Central memory CD8-positive, alpha-beta T cell (primary cell): ENCODE data around the gene CLIP2.

Source experiments
- ATAC-seq: fragments of 150-1000 bp; cut with Tn5 transposase; replicated peaks from 2 replicates; pipeline ENCODE4 v1.10.0; 2022; ENCODE audit warnings: mild to moderate bottlenecking, moderate FRiP score, moderate number of reproducible peaks; ENCODE audit not compliant: poor library complexity, severe bottlenecking; ENCODE audit errors: extremely low read depth
- DNase-seq, 2 donors: peaks; one replicate each; pipeline ENCODE4 v3.0.0; 2021; ENCODE audit warnings: low spot score in 2 of 2
- H3K27ac Mint-ChIP-seq: one replicate; pipeline ENCODE4 v1.8.0; 2022; ENCODE audit warnings: low read depth, mild to moderate bottlenecking, moderate library complexity, mixed read lengths
- H3K27me3 Mint-ChIP-seq: one replicate; pipeline ENCODE4 v1.8.0; 2022; ENCODE audit warnings: mixed read lengths
- H3K36me3 Mint-ChIP-seq: one replicate; pipeline ENCODE4 v1.8.0; 2022; ENCODE audit warnings: mild to moderate bottlenecking, moderate library complexity, mixed read lengths; ENCODE audit not compliant: insufficient read depth
- H3K4me1 Mint-ChIP-seq: one replicate; pipeline ENCODE4 v1.8.0; 2022; ENCODE audit warnings: mixed read lengths
- H3K4me3 Mint-ChIP-seq: one replicate; pipeline ENCODE4 v1.8.0; 2022; ENCODE audit warnings: mild to moderate bottlenecking, moderate library complexity, mixed read lengths
- H3K9me3 Mint-ChIP-seq: one replicate; pipeline ENCODE4 v1.8.0; 2022; ENCODE audit warnings: mixed read lengths

Gene CLIP2

DNA sequence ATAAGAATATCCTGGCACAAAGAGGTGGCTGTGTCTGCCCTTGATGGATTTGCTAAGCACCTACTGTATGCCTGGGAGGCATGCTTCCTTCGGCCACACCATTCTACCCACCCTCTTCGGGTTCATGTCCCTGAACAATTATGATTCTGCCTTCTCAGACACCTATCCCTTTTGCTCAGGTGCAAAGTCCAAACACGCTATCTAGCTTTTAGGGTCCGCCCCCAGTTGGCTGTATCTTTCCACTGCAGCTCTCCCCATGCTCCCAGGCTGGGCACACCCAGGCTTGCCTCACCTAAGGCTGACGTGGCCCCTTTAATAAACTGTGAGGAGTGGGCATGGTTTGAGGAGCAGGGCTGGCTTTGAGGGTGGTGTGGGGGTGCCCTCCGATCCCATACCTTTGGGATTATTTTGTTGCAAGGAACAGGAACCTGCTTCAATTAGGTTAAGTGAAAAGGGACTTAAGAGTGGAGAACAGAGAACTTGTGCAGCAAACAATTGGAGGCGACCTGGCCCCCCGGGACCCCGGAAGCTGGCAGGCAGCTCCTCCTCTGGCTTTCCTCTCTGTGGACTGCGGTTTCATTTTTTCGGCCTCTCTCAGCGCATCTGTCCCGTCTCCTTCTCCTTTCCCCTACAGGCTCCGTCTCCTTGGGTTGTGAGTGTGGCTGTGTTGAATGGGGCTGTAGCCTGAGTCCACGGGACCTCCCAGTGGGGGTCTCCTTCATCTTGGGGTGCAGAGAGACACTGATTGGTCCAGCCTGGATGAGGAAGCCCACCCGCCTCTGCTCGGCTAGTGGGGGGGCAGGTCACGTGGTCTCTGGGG is 3.8 kb downstream of the CLIP2 start:
- Mint-ChIP-seq H3K4me1 (peaks cover 29% of the 10 kb centered on the region), H3K9me3 (no peaks in the 10 kb centered on the region), H3K4me3 (no peak overlapping the region), H3K27me3 (no peaks in the 10 kb centered on the region), H3K36me3 (no peaks in the 10 kb centered on the region), H3K27ac (no peak overlapping the region)
- DNase-seq (no peak), ATAC-seq (no peak)

DNA sequence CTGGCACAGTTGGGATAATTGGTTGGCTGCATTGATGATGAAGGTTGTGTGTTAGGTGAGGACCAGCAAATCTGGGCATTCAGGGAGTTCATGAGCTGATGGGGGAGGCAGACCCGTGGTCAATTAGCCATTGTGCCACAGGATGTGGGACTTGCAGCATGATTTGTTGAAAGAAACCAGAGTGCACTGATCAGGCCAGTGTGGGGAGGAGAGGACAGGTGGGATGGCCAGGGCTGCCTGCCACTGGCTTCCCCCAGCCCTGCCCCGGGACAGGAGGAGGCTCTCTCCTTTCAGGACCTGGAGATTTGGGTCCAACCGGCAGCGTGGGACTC is 4.3 kb downstream of the CLIP2 start:
- Mint-ChIP-seq H3K36me3 (no peaks in the 10 kb centered on the region), H3K4me3 (no peak overlapping the region), H3K27me3 (no peaks in the 10 kb centered on the region), H3K27ac (no peak overlapping the region), H3K9me3 (no peaks in the 10 kb centered on the region), H3K4me1 (peaks cover 23% of the 10 kb centered on the region)
- ATAC-seq (no peak), DNase-seq (no peak)

DNA sequence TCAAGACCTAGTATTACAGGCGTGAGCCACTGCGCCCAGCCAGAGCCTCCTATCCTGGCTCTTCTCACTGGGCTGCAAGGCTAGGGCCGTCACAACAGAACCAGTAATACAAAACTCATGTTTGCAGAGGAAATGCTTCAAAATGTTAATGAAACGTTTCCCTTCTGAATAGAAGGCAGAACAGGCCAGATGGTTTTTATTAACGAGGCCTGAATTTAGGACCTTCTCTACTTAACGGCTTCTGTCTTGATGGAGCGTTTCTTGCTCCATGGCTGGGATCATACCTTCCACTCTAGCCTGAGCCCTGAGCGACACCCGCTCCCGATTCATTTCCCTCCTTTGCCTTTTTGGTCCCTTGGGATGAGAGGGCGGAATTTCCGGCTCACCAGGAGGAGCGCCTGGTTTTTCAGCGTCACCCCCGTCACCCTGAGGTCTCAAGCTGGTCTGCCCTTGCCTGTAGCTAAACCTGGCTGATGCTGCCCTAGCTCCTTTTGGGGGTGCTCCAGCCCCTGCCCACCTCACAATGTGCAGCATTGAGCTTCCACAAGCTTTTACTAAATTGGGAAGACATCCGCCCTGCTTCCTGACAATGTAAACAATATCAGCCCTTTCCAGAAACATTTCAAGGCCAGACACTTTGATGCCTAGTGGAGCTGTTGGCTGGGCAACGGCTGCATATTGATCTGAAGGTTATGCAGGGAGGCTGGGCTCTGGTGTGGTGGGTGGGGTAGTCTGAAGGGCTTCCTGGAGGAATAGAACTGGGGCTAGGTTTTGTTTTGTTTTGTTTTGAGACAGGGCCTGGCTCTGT is 5.2 kb downstream of the CLIP2 start:
- DNase-seq (no peak), ATAC-seq (no peak)
- no peaks in the 10 kb centered on the region for H3K36me3 Mint-ChIP-seq
- peaks cover 17% of the 10 kb centered on the region for H3K4me1 Mint-ChIP-seq
- no peaks in the 10 kb centered on the region for H3K27me3 Mint-ChIP-seq
- no peak overlapping the region for H3K4me3 Mint-ChIP-seq
- no peaks in the 10 kb centered on the region for H3K9me3 Mint-ChIP-seq
- no peak overlapping the region for H3K27ac Mint-ChIP-seq

DNA sequence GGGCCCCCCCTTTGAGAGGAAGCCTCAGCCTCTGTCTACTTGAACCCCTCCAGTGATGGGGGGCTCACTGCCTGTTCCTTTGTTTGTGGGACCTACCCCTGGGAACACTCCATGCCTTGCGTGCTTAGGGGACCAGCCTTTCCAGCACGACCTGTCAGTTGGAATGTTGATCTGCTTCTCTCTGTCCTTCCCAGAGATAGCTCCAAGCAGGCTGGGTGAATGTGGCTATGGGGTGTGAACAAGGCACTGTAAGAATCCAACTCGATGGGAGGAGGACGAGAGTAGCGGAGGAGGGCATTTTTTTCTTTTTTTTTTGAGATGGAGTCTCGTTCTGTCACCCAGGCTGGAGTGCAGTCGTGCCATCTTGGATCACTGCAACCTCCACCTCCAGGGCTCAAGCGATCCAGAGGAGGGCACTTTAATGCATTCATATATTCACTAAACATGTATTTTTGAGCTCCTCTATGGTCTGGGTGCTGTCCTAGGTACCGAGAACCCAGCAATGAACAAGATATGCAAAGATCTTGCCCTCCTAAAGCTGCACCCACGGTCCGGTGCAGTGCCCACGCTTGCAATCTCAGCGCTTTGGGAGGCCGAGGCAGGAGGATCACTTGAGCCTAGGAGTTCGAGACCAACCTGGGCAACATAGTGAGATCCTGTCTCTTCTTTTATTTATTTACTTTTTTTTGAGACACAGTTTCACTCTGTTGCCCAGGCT is 8.5 kb downstream of the CLIP2 start:
- H3K27ac Mint-ChIP-seq, result no peak overlapping the region

DNA sequence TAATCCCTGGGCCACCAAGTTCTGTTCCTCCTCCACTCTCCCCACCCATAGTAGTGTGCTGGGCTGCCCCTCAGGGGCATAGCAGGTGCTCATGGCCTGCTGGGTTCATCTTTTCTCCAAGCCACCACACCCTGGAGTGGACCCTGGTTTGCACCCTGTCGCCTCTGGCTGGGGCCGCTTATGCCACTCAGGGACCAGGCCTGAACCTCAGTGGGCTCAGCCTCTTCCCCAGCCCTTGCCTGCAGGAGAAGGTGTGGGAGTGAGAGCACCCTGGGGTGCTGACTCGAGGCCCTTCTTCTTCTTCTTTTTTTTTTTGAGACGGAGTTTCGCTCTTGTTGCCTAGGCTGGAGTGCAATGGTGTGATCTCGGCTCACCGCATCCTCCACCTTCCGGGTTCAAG is 10.2 kb downstream of the CLIP2 start:
- H3K27me3 Mint-ChIP-seq, result no peaks in the 10 kb centered on the region
- ATAC-seq (no peak), DNase-seq (no peak)
- H3K27ac Mint-ChIP-seq, result no peak overlapping the region
- no peak overlapping the region for H3K4me3 Mint-ChIP-seq
- H3K36me3 Mint-ChIP-seq, result no peaks in the 10 kb centered on the region
- H3K4me1 Mint-ChIP-seq, result no peaks in the 10 kb centered on the region
- H3K9me3 Mint-ChIP-seq, result no peaks in the 10 kb centered on the region

More for the DNA sequence above, 8.5 kb downstream of the CLIP2 start:
- Mint-ChIP-seq H3K36me3 (no peaks in the 10 kb centered on the region), H3K27me3 (no peaks in the 10 kb centered on the region), H3K4me1 (peaks cover 9% of the 10 kb centered on the region), H3K9me3 (no peaks in the 10 kb centered on the region), H3K4me3 (no peak overlapping the region)
- ATAC-seq (no peak), DNase-seq (no peak)

DNA sequence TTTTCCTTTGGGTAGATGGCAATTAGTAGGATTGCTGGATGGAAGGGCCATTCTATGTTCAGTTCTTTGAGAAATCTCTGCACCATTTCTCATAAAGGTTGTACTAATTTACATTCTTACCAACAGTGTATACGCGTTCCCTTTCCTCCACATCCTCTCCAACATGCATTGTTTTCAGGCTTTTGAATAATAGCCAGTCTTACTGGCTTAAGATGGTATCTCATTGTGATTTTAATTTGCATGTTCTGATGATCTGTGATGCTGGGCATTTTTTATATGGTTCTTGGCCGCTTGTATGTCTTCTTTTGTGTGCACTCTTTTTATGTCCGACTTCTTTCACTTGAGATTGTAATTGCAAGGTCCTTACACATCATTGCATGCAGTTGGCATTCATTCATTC is 11.7 kb downstream of the CLIP2 start:
- DNase-seq, result no peak
- Mint-ChIP-seq H3K4me3 (no peak overlapping the region), H3K36me3 (no peaks in the 10 kb centered on the region), H3K4me1 (peaks cover 2% of the 10 kb centered on the region), H3K27me3 (peaks cover 2% of the 10 kb centered on the region), H3K9me3 (no peaks in the 10 kb centered on the region), H3K27ac (no peak overlapping the region)
- no peak for ATAC-seq

DNA sequence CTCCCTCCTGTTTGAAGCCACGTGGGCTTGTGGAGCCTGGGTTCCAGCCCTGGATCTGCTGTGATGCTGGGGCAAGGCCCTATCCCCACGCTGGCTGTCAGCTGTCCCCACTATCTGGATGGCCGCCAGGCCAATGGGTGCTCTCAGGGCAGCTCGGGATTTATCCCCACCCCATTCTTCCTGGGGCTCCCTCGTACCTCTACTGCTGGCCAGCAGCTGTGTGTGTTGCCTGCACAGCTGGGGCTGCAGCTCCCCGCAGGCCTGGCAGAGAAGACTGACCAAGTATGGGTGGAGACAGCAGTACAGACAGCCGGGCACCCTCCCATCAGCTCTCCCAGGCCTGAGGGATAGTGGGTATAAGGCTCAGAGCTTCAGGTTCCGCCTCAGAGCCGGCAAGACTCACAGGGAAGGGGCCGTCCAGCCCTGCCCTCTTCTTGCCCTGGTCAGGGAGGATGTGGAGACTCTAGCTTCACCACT is 13.6 kb downstream of the CLIP2 start:
- no peaks in the 10 kb centered on the region for H3K9me3 Mint-ChIP-seq
- H3K27me3 Mint-ChIP-seq, result peaks cover 20% of the 10 kb centered on the region

DNA sequence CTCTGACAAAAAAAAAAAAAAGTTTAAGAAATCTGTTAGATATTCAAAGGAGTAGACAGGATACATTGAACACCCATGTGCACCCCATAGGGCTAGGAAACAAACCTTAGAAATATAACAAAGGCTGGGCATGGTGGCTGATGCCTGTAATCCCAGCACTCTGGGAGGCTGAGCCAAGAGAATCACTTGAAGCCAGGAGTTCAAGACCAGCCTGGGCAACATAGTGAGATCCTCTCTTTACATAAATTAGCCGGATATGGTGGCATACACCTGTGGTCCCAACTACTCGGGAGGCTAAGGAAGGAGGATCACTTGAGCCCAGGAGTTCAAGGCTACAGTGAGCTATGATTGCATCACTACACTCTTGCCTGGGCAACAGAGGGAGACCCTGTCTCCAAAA is 15.3 kb downstream of the CLIP2 start:
- Mint-ChIP-seq H3K4me3 (no peak overlapping the region), H3K27me3 (peaks cover 25% of the 10 kb centered on the region), H3K36me3 (no peaks in the 10 kb centered on the region), H3K27ac (no peak overlapping the region), H3K9me3 (no peaks in the 10 kb centered on the region), H3K4me1 (peaks cover 21% of the 10 kb centered on the region)
- DNase-seq, result no peak
- no peak for ATAC-seq

More for the DNA sequence above, 13.6 kb downstream of the CLIP2 start:
- H3K36me3 Mint-ChIP-seq, result no peaks in the 10 kb centered on the region
- H3K4me1 Mint-ChIP-seq, result peaks cover 18% of the 10 kb centered on the region
- ATAC-seq (no peak), DNase-seq (no peak)
- peak overlapping the region; percentile 16 for H3K27ac Mint-ChIP-seq
- no peak overlapping the region for H3K4me3 Mint-ChIP-seq

DNA sequence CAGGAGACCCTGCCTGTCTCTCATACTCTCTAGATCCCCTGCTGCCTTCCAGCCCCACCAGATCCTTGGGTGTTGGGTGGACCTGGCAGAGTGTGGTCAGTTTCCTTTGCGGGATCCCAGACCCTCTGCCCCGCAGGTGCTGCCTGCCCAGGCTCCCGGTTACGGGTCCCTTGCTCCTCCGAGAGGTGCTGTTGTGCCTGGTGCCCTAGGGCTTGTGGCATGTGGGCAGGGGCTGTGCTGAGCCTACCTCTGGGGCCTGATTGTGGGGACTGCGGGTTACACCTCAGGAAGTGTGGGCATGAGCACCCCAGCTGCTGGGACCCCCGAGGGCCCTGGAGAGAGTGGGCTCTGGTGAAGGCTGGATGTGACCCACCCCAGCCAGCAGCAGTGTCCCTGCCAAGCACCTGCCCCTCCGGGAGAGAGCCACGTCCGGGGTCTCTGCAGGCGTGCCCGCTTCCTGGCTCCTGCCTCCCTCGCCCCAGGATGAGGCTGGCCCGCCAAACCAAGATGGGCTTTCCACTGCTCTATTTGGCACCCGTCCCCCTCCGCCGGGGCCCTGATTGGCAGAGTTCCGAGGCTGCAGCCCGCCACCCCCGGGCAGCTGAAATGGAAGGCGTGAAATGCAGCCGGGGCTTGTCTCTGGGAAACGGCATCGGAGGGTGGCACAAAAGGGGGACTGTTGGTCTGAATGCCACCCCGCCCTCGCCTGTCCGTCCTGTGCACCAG is 17.0 kb downstream of the CLIP2 start:
- H3K27me3 Mint-ChIP-seq, result peaks cover 25% of the 10 kb centered on the region
- peak overlapping the region; percentile 68 for H3K4me3 Mint-ChIP-seq
- no peaks in the 10 kb centered on the region for H3K36me3 Mint-ChIP-seq
- DNase-seq (no peak), ATAC-seq (no peak)
- no peak overlapping the region for H3K27ac Mint-ChIP-seq
- H3K4me1 Mint-ChIP-seq, result peaks cover 21% of the 10 kb centered on the region
- H3K9me3 Mint-ChIP-seq, result no peaks in the 10 kb centered on the region

DNA sequence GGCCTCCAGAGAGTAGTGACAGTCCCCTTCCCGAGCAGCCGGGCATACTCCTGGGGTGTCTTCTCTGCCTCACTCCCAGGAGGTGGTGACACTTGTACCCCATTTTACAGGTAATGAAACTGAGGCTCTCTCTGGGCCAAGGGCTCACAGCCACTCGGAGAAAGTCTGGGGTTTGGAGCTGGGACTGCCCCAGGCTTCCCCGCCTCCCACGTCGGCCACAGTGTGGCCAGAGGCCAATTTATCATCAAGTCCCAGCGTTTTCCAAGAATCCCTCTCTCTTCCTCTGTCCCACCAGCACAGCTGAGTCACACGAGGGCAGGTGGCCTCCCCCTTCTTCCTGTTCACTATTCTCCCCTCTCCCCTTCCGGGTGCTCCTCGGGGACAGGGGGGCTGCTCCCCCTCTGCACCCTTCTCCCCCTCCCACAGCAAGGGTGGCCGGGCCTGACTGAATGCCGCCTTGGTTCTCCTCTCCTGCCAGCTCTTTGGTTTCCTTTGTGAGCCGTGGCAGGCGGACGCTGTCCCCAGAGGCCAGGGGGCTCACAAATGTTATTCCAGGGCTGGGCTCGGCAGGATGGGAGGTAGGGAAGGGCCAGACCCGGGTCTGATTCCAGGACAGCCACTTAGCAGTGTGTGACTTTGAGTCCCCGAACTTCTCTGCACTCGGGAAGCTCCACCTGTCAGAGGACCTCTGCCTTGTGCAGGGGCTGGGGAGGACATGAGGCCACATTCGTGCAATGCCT is 17.7 kb downstream of the CLIP2 start:
- Mint-ChIP-seq H3K27me3 (peaks cover 25% of the 10 kb centered on the region), H3K4me3 (peak overlapping the region; percentile 68), H3K27ac (no peak overlapping the region), H3K9me3 (no peaks in the 10 kb centered on the region), H3K36me3 (no peaks in the 10 kb centered on the region), H3K4me1 (peaks cover 21% of the 10 kb centered on the region)
- DNase-seq, result no peak
- ATAC-seq, result no peak

DNA sequence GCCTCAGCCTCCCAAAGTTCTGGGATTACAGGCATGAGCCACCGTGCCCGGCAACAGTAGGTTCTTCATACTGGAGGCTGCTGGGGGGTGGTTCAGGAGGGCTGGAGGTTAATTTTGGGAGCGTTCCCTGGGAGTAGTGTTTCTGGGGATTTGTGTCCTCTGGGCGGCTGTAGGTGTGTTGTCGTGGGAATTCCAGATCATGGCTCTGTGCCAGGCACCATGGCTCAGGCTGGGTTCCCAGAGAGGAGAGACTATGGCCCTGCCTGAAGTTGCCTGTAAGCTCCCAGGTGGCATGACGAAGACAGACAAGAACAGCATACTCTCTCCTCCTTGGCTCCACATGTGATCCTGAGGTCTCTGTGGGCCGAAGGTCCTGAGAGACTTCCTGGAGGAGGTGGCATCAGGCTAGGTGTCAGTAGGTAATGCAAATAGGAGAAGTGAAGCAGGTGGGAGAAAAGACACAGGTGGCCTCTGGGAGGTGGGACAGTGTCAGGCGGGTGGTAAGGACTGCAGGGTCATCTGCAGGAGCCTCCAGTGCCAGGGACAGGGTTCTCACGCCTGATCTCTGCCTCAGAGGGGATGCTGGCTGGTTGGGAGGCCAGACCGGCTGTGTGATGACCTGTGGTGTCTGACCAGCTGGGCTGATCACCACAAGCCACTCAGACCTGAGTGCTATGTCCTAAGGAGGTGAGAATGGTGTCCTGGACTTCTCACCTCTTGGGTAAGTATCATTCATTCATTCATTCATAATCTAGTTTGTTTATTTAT is 18.7 kb downstream of the CLIP2 start:
- no peak for ATAC-seq
- DNase-seq, result no peak
- no peak overlapping the region for H3K4me3 Mint-ChIP-seq
- H3K36me3 Mint-ChIP-seq, result no peaks in the 10 kb centered on the region
- peaks cover 25% of the 10 kb centered on the region for H3K27me3 Mint-ChIP-seq
- H3K9me3 Mint-ChIP-seq, result no peaks in the 10 kb centered on the region
- no peak overlapping the region for H3K27ac Mint-ChIP-seq
- H3K4me1 Mint-ChIP-seq, result peaks cover 21% of the 10 kb centered on the region
